ENCODE data around the gene NUP98.

GRCh38 chr11:3747704-3748103 lies 49.6 kb downstream of the NUP98 start:
- TF ChIP-seq POLR2A (IDR thresholded peaks at IDR 0.05; ENCODE audit: borderline replicate concordance, extremely low read depth, insufficient read depth, insufficient read length) (no peak), CTCF (IDR thresholded peaks at IDR 0.05 in 2 of 3, conservative IDR thresholded peaks at IDR 0.05 in 1 of 3; ENCODE audit: borderline replicate concordance in 1 of 3, insufficient read depth in 1 of 3, low read depth in 2 of 3, low read length in 2 of 3) (no peak), POLR2AphosphoS5 (IDR thresholded peaks at IDR 0.05; ENCODE audit: low read depth, low read length) (no peak), EZH2phosphoT487 (IDR thresholded peaks at IDR 0.05; ENCODE audit: borderline replicate concordance) (no peak)

Data from HCT116 (cell line).